GOT3 (cell line): Measurements from ENCODE around the gene OSBPL8.
"Not testable (repeated sequence)": the region's sequence is repeated elsewhere in the genome, so short reads cannot be mapped to it uniquely, and the experiment has no call there.

ENCODE experiments used
- DNase-seq: peaks from one replicate; lab custom pipeline; 2025; ENCODE audit warnings: mixed read lengths; lab: John Stamatoyannopoulos, UW

OSBPL8 gene

DNA sequence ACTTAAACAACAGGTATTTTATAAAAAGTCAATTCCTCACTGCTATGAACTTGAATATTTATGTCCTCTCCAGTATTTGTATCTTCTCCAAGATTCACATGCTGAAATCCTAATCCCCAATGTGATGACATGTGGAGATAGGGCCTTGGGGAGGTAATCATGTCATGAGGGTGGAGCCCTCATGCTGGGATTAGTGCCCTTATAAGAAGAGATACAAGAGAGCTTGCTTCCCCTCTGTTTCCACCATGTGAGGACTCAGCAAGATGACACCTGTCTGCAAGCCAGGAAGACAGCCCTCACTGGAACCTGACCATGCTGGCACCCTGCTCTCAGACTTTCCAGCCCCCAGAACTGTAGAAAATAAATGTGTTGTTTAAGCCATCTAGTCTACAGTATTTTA, 36.2 kb downstream of the OSBPL8 start:
- DNase-seq, result no peak

DNA sequence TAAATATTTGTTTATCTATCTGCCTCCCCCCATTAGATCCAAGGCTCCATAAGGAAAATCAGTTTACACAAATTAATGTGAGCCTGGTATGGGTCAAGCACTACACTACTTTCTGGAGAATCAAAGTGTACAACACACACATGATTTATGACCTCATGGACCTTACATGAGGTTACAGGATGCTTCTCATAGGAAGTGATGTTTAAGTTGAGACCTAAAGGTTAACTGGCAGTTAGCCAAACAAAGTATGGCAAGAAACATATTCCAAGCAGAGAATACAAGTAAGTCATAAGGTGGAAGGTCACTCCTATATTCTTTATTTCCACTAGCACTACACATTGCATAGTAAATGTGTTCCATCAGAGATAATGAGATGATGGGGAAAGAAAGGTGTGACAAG, 39.2 kb downstream of the OSBPL8 start:
- DNase-seq, result no peak

DNA sequence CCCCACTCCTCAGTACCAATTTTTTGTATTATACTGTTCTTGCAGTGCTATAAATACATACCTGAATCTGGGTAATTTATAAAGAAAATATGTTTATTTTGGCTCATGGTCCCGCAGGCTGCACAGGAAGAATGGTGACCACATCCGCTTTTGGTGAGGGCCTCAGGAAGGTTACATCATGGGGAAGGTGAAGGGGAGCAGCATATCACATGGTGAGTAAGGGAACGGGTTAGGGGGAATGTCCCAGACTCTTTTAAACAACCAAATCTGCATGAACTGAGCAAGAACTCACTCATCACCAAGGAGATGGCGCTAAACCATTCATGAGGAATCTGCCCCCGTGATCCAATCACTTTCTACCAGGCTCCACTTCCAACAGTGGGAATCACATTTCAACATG, 40.0 kb downstream of the OSBPL8 start:
- no peak for DNase-seq

DNA sequence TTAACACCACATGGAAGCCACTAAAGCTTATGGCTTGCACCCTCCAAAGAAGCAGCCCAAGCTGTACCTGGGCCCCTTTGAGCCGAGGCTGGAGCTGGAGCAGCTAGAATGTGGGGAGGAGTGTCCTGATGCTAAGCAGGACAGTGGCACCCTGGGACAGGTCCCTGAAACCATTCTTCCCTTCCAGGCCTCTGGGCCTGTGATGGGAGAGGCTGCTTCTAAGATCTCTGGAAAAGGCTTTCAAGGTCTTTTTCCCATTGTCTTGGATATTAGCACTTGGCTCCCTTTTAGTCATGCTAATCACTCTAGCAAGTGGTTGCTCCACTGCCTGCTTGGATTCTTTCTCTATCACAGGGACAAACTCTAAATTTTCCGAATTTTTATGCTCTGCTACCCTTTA, 40.9 kb downstream of the OSBPL8 start:
- DNase-seq, result no peak

DNA sequence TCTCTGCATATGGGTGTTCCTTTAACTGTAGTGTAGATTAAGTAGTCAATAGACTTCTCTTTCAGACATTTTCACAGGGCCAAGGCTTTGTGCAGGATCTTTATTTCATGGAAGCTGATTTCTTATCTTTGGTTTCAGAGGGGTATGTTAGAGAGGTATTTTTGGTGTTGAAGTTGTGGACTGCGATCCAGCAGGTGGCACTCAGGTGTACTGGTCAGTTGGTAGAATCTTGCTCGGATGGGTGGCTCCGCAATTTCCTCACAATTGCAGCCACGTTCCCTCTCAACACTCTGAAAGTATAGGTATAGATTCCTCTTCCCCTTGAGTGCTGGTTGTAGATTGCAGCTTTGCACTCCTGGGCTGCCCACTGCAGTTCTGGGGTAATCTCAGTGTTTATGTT, 44.3 kb downstream of the OSBPL8 start:
- DNase-seq, result no peak

DNA sequence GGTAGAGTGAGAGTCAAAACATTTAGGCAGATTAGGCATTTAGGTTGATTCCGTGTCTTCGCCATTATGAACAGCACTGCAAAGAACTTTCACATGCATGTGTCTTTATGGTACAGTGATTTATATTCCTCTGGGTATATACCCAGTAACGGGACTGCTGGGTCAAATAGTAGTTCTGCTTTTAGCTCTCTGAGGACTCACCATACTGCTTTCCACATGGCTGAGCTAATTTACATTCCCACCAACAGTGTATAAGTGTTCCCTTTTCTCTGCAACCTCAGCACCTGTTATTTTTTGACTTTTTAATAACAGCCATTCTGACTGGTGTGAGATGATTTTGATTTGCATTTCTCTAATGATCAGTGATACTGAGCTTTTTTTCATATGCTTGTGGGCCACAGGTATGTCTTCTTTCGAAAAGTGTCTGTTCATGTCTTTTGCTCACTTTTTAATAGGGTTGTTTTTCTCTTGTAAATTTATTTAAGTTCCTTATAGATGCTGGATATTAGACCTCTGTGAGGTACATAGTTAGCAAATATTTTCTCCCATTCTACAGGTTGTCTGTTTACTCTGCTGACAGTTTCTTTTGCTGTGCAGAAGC, 48.4 kb downstream of the OSBPL8 start:
- not testable (repeated sequence) for DNase-seq

DNA sequence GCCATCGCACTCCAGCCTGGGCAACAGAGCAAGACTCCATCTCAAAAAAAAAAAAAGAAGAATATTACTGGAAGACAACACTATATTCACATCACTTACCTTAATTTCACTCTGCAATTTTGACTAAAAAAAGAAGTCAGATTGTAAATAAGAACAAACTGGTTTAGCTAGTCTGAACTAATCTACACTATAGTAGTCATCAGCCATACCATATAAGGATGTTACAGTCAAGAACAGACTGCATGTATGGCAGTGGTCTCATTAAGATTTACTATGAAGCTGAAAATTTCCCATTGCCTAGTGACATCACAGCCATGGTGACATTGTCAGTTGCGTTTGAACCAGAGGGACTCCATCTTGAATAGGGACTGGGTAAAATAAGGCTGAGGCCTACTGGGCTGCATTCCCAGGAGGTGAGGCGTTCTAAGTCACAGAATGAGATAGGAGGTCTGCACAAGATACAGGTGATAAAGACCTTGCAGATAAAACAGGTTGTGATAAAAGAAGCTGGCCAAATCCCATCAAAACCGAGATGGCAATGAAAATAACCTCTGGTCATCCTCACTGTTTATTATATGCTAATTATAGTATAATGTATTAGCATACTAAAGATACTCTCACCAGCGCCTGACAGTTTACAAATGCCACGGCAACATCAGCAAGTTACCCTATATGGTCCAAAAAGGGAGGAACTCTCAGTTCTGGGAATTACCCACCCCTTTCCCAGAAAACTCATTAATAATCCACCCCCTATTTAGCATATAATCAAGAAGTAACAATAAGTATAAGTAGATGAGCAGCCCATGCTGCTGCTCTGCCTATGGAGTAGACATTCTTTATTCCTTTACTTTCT, 51.2 kb downstream of the OSBPL8 start:
- DNase-seq, result no peak

DNA sequence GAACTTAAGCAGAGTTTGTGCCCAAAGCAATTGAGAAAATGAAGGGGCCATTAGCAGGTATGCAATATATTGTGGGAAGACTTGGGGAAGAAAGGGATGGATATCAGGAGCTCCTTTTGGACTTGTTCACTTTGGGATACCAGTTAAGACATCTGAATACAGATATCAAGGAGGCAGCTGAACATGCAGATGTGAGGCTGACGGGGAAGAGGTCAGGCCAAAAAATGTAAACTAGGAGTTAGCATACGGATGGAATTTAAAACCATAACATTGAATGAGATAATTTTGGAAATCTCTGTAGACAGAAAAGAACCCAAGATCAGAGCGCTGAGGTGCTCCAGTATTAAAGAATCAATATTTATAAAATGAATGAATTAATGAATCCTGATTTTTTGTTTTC, 53.4 kb downstream of the OSBPL8 start:
- no peak for DNase-seq

DNA sequence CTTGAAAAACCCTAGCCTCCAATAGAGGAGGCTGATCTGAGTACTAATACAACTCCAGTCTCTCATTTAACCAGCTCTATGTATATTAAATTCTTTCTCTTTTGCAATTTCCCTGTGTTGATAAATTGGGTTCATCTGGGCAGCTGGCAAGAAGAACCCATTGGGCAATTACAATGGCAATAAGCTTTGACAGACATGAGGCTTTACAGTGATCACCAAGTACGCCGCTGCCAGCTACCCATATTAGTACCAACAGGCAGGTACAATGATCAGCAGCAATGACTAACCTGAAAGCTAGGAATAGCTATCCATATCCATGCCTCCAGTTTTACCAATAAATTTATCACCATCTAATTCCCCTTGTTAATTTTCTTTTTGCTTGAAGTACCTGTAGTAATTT, 54.5 kb downstream of the OSBPL8 start:
- no peak for DNase-seq

DNA sequence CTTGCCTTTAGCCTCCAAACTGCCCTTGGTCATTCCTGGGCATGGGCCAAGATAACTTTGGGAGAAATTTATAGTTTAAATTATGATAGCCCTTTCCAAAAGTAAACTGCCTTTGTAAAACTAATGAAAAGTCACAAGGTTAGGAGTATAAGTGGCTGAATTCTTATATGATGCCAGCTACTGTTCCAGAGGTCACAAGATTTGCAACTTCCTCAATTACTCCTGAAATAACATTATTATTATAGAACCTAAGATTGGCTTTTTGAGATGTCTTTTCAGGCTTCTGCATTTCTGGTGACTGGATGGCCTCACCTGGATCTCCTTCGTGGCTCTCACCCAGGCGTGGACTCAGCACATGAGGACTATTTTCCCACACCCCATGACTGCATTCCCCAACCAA, 55.0 kb downstream of the OSBPL8 start:
- no peak for DNase-seq

DNA sequence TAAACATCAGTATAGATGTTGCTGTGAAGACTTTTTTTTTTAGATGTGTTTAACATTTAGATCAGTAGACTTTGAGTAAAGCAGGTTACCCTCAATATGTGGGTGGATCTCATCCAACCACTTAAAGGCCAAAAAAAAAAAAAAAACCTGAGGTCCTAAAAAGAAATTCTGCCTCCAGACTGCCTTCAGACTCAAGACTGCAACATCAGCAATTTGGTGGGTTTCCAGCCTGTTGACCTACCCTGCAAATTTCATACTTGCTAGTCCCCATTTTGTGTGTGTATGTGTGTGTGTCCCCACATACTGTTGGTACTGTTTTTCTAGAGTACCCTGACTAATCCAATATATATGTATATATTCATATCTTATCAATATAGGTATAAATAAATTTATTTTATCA, 55.6 kb downstream of the OSBPL8 start:
- DNase-seq, result no peak

DNA sequence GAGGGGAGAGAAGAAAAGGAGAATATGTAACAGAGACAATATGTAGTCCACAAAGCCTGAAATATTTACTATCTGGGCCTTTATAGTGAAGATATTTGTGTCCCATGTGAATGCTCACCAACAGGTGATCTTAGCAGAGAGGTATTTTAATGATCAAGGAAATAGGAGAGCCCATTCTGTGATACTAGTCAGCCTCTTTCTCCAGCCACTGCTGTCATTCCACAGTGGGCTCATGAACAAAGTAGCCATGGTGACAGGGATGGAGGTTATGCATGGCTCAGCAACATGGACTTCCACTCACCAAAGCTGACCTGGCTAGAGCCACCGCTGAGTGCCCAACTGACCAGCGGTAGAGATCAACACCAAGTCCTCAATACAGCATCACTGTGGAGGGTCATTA, 58.2 kb downstream of the OSBPL8 start:
- no peak for DNase-seq

DNA sequence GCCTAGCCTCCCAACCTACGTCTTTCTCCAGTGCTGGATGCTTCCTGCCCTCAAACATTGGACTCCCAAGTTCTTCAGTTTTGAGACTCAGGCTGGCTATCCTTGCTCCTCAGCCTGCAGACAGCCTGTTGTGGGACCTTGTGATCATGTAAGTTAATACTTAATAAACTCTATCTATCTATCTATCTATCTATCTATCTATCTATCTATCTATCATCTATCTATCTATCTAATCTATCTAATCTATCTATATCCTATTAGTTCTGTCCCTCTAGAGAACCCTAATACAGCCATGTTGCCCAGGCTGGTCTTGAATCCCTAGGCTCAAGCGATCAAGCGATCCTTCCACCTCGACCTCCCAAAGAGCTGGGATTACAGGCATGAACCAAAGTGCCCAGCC, 60.4 kb downstream of the OSBPL8 start:
- DNase-seq, result not testable (repeated sequence)

DNA sequence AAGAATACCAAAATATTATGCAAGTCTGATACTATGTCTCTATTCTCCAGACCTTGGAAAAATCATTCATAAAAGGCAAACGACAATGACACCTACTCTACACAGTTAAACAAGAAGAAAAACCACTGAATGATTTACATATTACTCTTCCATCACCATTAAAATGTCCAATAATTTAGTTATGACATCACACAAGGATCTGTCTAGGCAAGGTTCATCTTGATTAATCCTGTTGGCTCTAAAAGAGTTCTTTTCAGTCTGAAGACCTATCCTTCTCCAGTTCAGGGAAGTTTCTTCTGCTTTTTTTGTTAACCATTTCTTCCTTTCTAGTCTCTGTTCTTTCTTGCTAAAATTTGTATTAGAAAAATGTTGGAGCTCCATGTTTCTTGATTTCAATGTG, 64.0 kb downstream of the OSBPL8 start:
- no peak for DNase-seq

DNA sequence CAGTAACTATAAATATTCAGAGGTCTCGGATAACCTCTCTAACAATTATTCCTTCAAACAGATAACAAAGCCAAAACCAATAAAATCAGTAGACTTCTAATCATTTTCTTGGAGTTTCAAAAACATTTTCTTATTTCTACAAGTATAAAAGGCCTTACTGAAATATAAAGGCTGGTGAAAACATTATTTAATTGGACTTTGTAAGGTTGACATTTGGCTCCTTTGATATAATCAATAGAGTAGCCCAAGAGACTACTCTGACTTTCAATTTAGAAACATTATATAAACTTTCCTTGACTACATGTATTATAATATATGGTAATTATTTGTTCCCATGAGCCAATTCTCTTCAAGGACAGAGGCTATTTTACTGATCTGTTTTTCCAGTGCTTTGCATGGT, 68.3 kb downstream of the OSBPL8 start:
- no peak for DNase-seq

DNA sequence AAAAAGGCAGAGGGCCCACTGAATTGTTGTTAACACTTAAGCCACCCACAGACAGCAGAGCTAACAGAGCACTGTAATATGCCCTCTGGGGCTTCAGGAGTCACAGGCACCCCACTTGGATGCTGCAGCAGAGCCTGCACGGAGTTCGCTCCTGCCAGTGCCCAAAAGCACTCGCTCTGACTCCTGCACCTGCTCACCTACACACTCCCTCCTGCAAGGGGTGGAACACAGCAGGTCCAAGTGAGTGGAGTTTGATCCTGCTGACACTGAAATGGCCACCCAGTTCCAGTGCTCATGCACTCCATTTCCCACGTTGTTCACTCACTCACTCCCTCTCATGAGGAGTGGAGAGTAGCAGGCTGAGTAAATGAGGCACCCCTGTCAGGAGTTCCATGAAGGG, 68.8 kb downstream of the OSBPL8 start:
- DNase-seq, result no peak

DNA sequence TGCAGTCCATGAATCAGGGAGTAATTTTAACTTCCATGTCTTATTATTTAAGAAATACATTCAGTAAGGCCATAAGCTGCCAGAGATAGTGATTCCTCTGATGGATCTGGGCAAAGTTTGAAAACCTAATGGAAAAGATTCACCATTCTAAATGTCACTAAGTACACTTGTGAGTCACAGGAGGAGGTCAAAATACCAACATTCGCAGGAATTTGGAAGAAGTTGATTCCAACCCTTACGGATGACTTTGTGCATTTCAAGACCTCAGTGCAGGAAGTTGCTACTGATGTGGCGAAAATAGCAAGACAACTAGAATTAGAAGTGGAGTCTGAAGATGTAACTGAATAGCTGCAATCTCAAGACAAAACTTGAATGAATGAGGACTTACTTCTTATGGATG, 69.8 kb downstream of the OSBPL8 start:
- DNase-seq, result no peak

DNA sequence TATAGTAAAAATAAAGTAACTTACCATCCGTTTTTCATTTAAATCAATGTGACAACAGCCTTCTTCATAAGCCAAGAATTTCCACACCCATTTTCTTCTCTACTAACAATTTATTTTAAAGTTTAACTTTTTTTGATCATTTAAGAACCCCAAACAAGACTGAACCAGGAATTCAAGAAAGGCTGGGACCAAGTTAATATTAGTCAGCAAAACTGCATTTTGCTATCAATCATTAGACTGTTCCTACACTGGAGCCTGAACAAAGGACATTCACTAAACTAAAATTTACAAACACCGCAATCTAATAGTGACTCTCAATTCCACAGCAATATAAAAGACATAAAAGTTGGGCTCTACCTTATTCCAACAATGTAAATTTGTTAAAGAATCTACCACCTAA, 73.6 kb downstream of the OSBPL8 start:
- no peak for DNase-seq

DNA sequence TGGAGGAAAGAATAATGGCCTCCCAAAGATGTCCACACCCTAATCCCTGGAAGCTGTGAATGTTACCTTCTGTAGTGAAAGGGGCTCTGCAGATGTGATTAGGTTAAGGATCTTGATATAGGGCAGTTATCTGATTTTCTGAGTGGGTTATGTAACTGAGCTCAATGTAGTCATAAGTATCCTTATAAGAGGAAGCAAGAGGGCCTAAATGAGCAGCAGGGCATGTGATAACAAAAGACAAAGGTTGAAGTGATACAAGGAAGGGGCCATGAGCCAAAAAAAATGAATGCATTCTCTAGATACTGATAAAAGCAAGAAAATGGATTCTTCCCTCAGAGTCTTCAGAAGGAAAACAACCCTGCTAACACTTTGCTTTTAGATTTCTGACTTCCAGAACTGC, 78.8 kb downstream of the OSBPL8 start:
- DNase-seq, result no peak

DNA sequence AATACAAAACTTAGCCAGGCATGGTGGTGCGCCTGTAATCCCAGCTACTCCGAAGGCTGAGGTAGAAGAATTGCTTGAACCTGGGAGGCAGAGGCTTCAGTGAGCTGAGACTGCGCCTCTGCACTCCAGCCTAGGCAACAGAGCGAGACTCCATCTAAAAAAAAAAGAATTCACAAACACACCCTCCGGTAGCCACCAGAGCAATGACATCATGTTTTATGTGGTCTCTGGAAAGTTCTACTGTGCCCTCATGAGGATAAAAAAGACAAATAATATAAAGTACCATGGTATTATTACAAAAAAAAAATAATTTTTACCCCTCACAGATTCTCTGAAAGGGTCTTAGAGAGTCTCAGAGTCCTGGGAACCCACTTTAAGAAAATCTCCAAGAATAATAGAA, 81.5 kb downstream of the OSBPL8 start:
- DNase-seq, result no peak

DNA sequence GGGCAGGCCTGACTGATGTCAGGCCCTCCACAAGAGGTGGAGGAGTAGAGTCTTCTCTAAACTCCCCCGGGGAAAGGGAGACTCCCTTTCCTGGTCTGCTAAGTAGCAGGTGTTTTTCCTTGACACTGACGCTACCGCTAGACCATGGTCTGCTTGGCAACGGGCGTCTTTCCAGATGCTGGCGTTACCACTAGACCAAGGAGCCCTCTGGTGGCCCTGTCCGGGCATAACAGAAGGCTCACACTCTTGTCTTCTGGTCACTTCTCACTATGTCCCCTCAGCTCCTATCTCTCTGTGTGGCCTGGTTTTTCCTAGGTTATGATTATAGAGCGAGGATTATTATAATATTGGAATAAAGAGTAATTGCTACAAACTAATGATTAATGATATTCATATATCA, 86.7 kb downstream of the OSBPL8 start:
- DNase-seq, result not testable (repeated sequence)

DNA sequence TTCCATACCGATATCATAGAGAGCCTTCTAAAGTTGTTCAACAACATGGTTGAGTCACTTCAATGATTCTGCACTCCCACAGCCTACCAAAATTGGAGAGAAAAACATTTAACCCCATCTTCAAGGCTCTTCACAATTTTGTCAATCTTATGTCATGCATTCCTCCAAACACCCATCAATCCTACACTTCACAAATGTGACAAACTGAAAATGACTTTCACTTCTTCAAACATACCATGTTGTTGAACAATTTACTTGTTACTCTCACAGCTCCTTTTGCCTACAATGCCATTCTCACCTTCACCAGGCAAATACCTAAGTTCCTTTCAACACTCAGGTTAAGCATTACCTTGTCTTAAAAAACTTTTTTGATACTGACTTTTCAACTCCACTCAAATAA, 88.0 kb downstream of the OSBPL8 start:
- no peak for DNase-seq

DNA sequence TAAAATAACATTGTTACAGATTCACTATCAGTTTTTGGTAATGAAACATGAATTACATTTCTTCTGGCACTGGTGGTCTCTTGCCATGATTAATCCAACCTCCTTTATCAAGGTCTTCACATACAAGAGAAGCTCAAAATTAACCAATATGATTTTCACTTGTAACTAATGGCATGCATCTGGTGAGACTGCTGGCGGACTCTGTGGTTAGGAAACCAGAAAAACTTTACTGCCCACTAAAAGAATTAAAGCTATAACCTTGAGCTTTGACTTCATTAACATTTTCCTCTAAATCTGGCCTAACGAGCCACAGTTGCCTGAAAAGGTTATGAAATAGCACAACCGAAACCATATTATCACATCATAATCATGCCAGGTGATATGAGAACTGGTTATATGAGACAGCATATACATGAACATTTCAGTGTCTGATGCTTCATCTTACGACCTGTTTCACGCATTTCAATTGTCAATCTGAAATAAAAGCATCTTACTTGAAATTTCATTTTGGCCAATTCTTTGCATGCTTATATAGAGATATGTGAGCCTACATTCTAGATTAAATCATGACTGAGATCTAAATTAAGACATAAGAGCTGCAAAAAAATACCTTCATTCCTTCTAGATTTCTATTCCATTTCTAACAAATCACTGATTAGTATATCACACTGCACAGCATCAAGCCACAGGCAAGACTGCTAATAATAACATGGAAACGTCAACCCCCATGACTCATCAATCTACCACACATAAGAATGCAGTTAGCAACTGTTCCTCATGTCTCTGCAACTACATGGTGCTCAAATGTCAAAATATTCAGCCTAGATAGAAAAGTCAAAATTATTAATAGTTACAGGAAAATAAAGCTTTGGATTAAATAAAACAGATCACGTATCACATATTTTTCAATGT, 89.3 kb downstream of the OSBPL8 start:
- DNase-seq, result no peak
